NK-92 (cell line): Measurements from ENCODE around the gene BLMH.
"Not testable (repeated sequence)": the region's sequence is repeated elsewhere in the genome, so short reads cannot be mapped to it uniquely, and the experiment has no call there.

Experiments
- DNase-seq: peaks from one replicate; lab custom pipeline; 2025; ENCODE audit not compliant: unreplicated experiment; lab: John Stamatoyannopoulos, UW

BLMH gene

GRCh38 chr17:30207655-30208054, 84.1 kb downstream of the BLMH start:
- no peak for DNase-seq

DNA sequence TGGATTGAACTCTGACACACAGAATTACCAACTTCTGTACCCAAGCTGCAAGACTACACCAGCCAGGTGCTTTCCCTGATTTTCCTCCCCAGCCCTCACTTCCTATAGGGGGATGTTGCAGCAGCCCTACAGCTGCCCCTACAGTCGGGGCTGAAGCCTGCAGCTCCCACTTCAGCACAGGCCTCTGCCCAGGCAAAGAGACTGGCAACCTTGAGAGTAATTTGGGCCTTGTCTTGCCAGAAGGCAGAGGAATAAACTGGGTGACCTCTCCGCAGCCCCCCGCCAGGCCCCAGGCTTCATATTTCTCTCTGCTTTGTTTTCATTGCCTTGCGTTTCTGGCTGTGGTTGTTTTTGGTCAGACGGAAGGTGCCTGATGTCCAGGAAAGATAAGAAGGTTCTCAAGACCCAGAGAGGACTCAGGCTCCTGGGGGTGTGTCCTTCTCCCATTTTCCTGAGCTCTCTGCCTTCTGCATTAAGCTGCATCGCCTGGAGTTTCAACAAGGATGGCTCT, 88.2 kb downstream of the BLMH start:
- no peak for DNase-seq

- DNase-seq: not testable (repeated sequence)
These were observed 91.1 kb downstream of the BLMH start for GRCh38 chr17:30200656-30201055.

GRCh38 chr17:30200106-30200505, 91.6 kb downstream of the BLMH start:
- no peak for DNase-seq

DNA sequence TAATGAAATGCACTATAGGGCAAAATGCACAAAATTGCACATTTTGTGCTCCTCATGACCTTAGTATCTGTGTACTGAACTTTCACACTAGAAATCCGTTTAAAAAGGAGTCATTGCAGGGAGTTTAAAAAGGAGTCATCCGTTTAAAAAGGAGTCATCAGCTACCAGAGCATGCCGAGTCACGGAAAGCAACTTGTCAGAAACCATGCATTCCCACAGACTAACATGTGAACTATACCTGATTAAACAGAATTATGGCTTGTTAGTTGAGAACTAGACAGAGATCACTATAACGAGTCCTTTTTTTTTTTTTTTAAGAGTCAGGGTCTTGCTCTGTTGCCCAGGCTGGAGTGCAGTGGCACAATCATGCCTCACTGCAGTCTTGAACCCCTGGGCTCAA, 92.1 kb downstream of the BLMH start:
- DNase-seq: no peak
